H1 (cell line): ENCODE results near the gene PRR22. TPM values are rescaled to one million over a fixed set of nuclear protein-coding genes. Genes with fewer than 3 reads are reported as not detected.

ENCODE experiments used
- CTCF ChIA-PET: fragments of 300-600 bp; sonication (Branson Sonifier 250); formaldehyde crosslinking; loops from one replicate; lab custom pipeline; 2021; ENCODE audit not compliant: partially characterized antibody; lab: Charles Lee
- POLR2A ChIA-PET: fragments of 300-600 bp; sonication (Branson Sonifier 250); formaldehyde crosslinking; loops from one replicate; lab custom pipeline; 2021; ENCODE audit warnings: inconsistent platforms; ENCODE audit not compliant: partially characterized antibody; lab: Charles Lee
- DNase-seq, 2 experiments: peaks; one replicate each; pipeline versions ENCODE4 v3.0.0 to v3.0.0-alpha.2; 2010 to 2022; ENCODE audit warnings: low spot score in 2 of 2, low read depth in 1 of 2, mixed read lengths in 1 of 2
- FAIRE-seq: peaks from 2 replicates; lab custom pipeline; 2011; peaks lifted over from hg19 to GRCh38; lab: Jason Lieb, UNC
- H2AFZ ChIP-seq: 2 replicates; pipeline ENCODE4 v1.8.1; 2012; ENCODE audit warnings: low read length, inconsistent platforms
- H2AK5ac ChIP-seq: 2 replicates; pipeline ENCODE4 v1.6.1; 2013; ENCODE audit warnings: low read depth, low read length
- H2BK120ac ChIP-seq: replicated peaks from 2 replicates; pipeline ENCODE3; 2013; ENCODE audit warnings: low read depth, low read length, inconsistent platforms
- H2BK12ac ChIP-seq: 2 replicates; pipeline ENCODE4 v1.6.1; 2013; ENCODE audit warnings: low read depth, low read length
- H2BK15ac ChIP-seq: 2 replicates; pipeline ENCODE4 v1.6.1; 2013; ENCODE audit warnings: low read length
- H2BK20ac ChIP-seq: 2 replicates; pipeline ENCODE4 v1.6.1; 2013; ENCODE audit warnings: low read length
- H2BK5ac ChIP-seq: 2 replicates; pipeline ENCODE4 v1.6.1; 2013; ENCODE audit warnings: low read depth, low read length
- H3K14ac ChIP-seq: 2 replicates; pipeline ENCODE4 v1.6.1; 2013; ENCODE audit warnings: inconsistent platforms; ENCODE audit not compliant: insufficient read length
- H3K18ac ChIP-seq: 2 replicates; pipeline ENCODE4 v1.6.1; 2013; ENCODE audit warnings: low read length; ENCODE audit errors: extremely low read depth
- H3K23ac ChIP-seq: 2 replicates; pipeline ENCODE4 v1.6.1; 2013; ENCODE audit warnings: inconsistent platforms; ENCODE audit not compliant: insufficient read length
- H3K23me2 ChIP-seq: 2 replicates; pipeline ENCODE4 v1.6.1; 2013; ENCODE audit warnings: low read depth, low read length
- H3K27ac ChIP-seq: 2 replicates; pipeline ENCODE4 v1.6.1; 2011; ENCODE audit warnings: low read depth, low read length, inconsistent platforms
- H3K27me3 ChIP-seq, 4 experiments: replicated peaks in 1 of 4; 1 replicate in 1 of 4; 2 replicates in 3 of 4; pipeline versions ENCODE4 v1.6.1 to v1.8.1; 2011 to 2013; ENCODE audit warnings: low read length in 3 of 4, mild to moderate bottlenecking in 3 of 4, inconsistent platforms in 2 of 4, mixed read lengths in 2 of 4, moderate library complexity in 1 of 4; ENCODE audit not compliant: control insufficient read depth in 3 of 4, insufficient read depth in 3 of 4; ENCODE audit errors: extremely low read depth in 1 of 4
- H3K36me3 ChIP-seq, 4 experiments: 2 replicates each; pipeline versions ENCODE4 v1.6.1 to v1.8.1; 2011 to 2013; ENCODE audit warnings: mild to moderate bottlenecking in 4 of 4, low read length in 3 of 4, moderate library complexity in 2 of 4, control low read depth in 1 of 4, inconsistent platforms in 1 of 4; ENCODE audit not compliant: insufficient read depth in 4 of 4, control insufficient read depth in 2 of 4
- H3K4ac ChIP-seq: replicated peaks from 2 replicates; pipeline ENCODE3; 2013; ENCODE audit warnings: low read length, low read depth, mixed read lengths, inconsistent platforms; ENCODE audit not compliant: insufficient read length
- H3K4me1 ChIP-seq, 4 experiments: replicated peaks in 1 of 4; 1 replicate in 1 of 4; 2 replicates in 3 of 4; pipeline versions ENCODE4 v1.6.1 to v1.8.1; 2011 to 2013; ENCODE audit warnings: low read length in 3 of 4, inconsistent platforms in 2 of 4, mixed read lengths in 1 of 4; ENCODE audit not compliant: insufficient read depth in 4 of 4, control insufficient read depth in 3 of 4
- H3K4me2 ChIP-seq, 2 experiments: 2 replicates each; pipeline versions ENCODE4 v1.6.1 to v1.8.1; 2011 to 2013; ENCODE audit warnings: low read depth in 2 of 2, low read length in 2 of 2, control low read depth in 1 of 2, inconsistent platforms in 1 of 2, mild to moderate bottlenecking in 1 of 2; ENCODE audit not compliant: insufficient read depth in 1 of 2
- H3K4me3 ChIP-seq, 4 experiments: fragments of 200-600, 300-600 bp in 1 of 4; sonication (generic), shearing (Covaris generic), sonication (Bioruptor Twin) in 1 of 4; 2 replicates each; pipeline versions ENCODE4 v1.5.1 to v1.8.1; 2011 to 2016; ENCODE audit warnings: low read length in 4 of 4, low read depth in 3 of 4, control low read depth in 2 of 4, inconsistent platforms in 2 of 4, mild to moderate bottlenecking in 2 of 4, mixed read lengths in 1 of 4, moderate library complexity in 1 of 4; ENCODE audit not compliant: insufficient read depth in 2 of 4; ENCODE audit errors: extremely low read depth in 1 of 4
- H3K56ac ChIP-seq: replicated peaks from 2 replicates; pipeline ENCODE3; 2013; ENCODE audit warnings: low read depth, mild to moderate bottlenecking, mixed read lengths, low read length, inconsistent platforms; ENCODE audit not compliant: insufficient read length
- H3K79me1 ChIP-seq: 2 replicates; pipeline ENCODE4 v1.6.1; 2013; ENCODE audit warnings: low read depth, low read length, control low read depth
- H3K79me2 ChIP-seq, 2 experiments: 2 replicates each; pipeline versions ENCODE4 v1.6.1 to v1.8.1; 2012 to 2013; ENCODE audit warnings: low read length in 2 of 2, mild to moderate bottlenecking in 2 of 2, inconsistent platforms in 1 of 2; ENCODE audit not compliant: insufficient read depth in 2 of 2, control insufficient read depth in 1 of 2
- H3K9ac ChIP-seq, 4 experiments: replicated peaks in 1 of 4; 1 replicate in 1 of 4; 2 replicates in 3 of 4; pipeline versions ENCODE4 v1.6.1 to v1.8.1; 2011 to 2013; ENCODE audit warnings: low read depth in 3 of 4, low read length in 3 of 4, control low read depth in 2 of 4, mild to moderate bottlenecking in 2 of 4, moderate library complexity in 2 of 4, inconsistent platforms in 1 of 4; ENCODE audit errors: extremely low read depth in 1 of 4
- H3K9me3 ChIP-seq, 2 experiments: 2 replicates each; pipeline versions ENCODE4 v1.6.1 to v1.8.1; 2012 to 2013; ENCODE audit warnings: mild to moderate bottlenecking in 2 of 2, moderate library complexity in 2 of 2, control low read depth in 1 of 2, inconsistent platforms in 1 of 2, low read depth in 1 of 2, low read length in 1 of 2, mixed read lengths in 1 of 2; ENCODE audit not compliant: insufficient read depth in 2 of 2
- H4K20me1 ChIP-seq, 2 experiments: replicated peaks in 1 of 2; 2 replicates each; pipeline versions ENCODE3 to v1.8.1; 2011 to 2013; ENCODE audit warnings: inconsistent platforms in 2 of 2, low read length in 2 of 2, mild to moderate bottlenecking in 1 of 2; ENCODE audit not compliant: insufficient read depth in 2 of 2, control insufficient read depth in 1 of 2
- H4K5ac ChIP-seq: 2 replicates; pipeline ENCODE4 v1.6.1; 2013; ENCODE audit warnings: low read length, low read depth, mixed read lengths, inconsistent platforms; ENCODE audit not compliant: insufficient read length
- H4K8ac ChIP-seq: 2 replicates; pipeline ENCODE4 v1.8.0; 2013; ENCODE audit warnings: mild to moderate bottlenecking, moderate library complexity, low read length, inconsistent platforms; ENCODE audit not compliant: insufficient read depth; ENCODE audit errors: extremely low read depth
- H4K91ac ChIP-seq: replicated peaks from 2 replicates; pipeline ENCODE3; 2013; ENCODE audit warnings: low read length, mixed read lengths, inconsistent platforms; ENCODE audit not compliant: insufficient read length
- ATF2 ChIP-seq: IDR thresholded peaks from 2 replicates; pipeline ENCODE4 v1.6.1; 2012; ENCODE audit warnings: low read length, inconsistent platforms
- EZH2 ChIP-seq: fragments of 200-600 bp; sonication (generic); IDR thresholded peaks from 2 replicates; pipeline ENCODE4 v1.7.1; 2012; ENCODE audit warnings: low read depth, mild to moderate bottlenecking, moderate library complexity, low read length, inconsistent platforms; ENCODE audit not compliant: severe bottlenecking
- GTF2F1 ChIP-seq: IDR thresholded peaks from 2 replicates; pipeline ENCODE4 v1.6.1; 2012; ENCODE audit warnings: low read depth, low read length, improper control_type of control experiment, borderline replicate concordance
- HDAC2 ChIP-seq, 2 experiments: fragments of 300-600 bp in 1 of 2; sonication (generic) in 1 of 2; IDR thresholded peaks; 2 replicates each; pipeline ENCODE4 v1.6.1; 2011 to 2012; ENCODE audit warnings: low read depth in 2 of 2, low read length in 2 of 2, mild to moderate bottlenecking in 2 of 2, moderate library complexity in 2 of 2, borderline replicate concordance in 1 of 2, inconsistent platforms in 1 of 2
- NANOG ChIP-seq: IDR thresholded peaks from 2 replicates; pipeline ENCODE4 v1.6.1; 2011; ENCODE audit warnings: low read length, low read depth, mild to moderate bottlenecking, inconsistent platforms; ENCODE audit not compliant: insufficient read depth, poor library complexity, severe bottlenecking
- POLR2A ChIP-seq, 2 experiments: IDR thresholded peaks; 1 replicate in 1 of 2; 2 replicates in 1 of 2; pipeline ENCODE4 v1.6.1; 2011; ENCODE audit warnings: low read depth in 2 of 2, low read length in 2 of 2, mild to moderate bottlenecking in 2 of 2; ENCODE audit errors: control extremely low read depth in 1 of 2
- SRF ChIP-seq: IDR thresholded peaks from 2 replicates; pipeline ENCODE4 v1.6.1; 2011; ENCODE audit warnings: mild to moderate bottlenecking, low read depth, low read length, moderate library complexity
- SUZ12 ChIP-seq: fragments of 200-600 bp; sonication (generic); IDR thresholded peaks from 2 replicates; pipeline ENCODE4 v1.6.1; 2012; ENCODE audit warnings: mild to moderate bottlenecking, inconsistent platforms, low read length, moderate library complexity, mixed read lengths
- WGBS, 2 experiments: shearing (Covaris generic) in 1 of 2; methylation state at CpG; one replicate each; pipeline versions ENCODE4 v1.1.6 to v1.1.7; 2013 to 2015; ENCODE audit warnings: low lambda C conversion rate in 2 of 2, mixed read lengths in 2 of 2, inconsistent platforms in 1 of 2, low coverage in 1 of 2, missing lambda C conversion rate in 1 of 2; ENCODE audit not compliant: insufficient replicate concordance in 2 of 2, insufficient coverage in 1 of 2, insufficient read length in 1 of 2; ENCODE audit errors: extremely low coverage in 1 of 2, missing lambda C conversion rate in 1 of 2; 5-methylcytosine and 5-hydroxymethylcytosine counted together
- polyA plus RNA-seq, 7 experiments: library from polyadenylated mRNA; depleted of rRNA in 3 of 7; stranded (reverse) in 5 of 7; unstranded in 2 of 7; fragments of >200 nt in 5 of 7; fragments of 200-250 nt in 2 of 7; gene quantifications; 1 replicate in 5 of 7; 2 replicates in 1 of 7; 4 replicates in 1 of 7; pipeline versions ENCODE4 v1.2.1 to v1.2.3, GENCODE V29; 2011 to 2013; ENCODE audit warnings: missing spikeins in 2 of 7, mixed read lengths in 2 of 7
- total RNA-seq: library from RNA; stranded (reverse); fragmentation: NEBNext Ultra II Directional; extraction: Animal tissue kit (Norgen Biotek cat#: 25700); gene quantifications from 2 replicates; pipeline ENCODE4 v1.2.1, GENCODE V29; 2021

The PRR22 gene
- total and polyA plus RNA-seq, 2 of the 8 experiments (the other 6 are each of a cell fraction or from before 2014, with no cell fraction given): 1.9 to 2.1 TPM

GRCh38 chr19:5803752-5804515 lies 19.4 kb upstream of the PRR22 start:
- no peak overlapping the region for H3K56ac ChIP-seq
- H3K9me3 ChIP-seq: no peaks in the 10 kb centered on the region
- ChIA-PET CTCF (interaction anchor here (0.5 to 2.4 kb wide), 62 partner anchors 9 to 245 kb away, joined by 3 to 58 read pairs (median 5); partner anchors contain the start of genes CAPS, CATSPERD, DUS3L and LONP1), POLR2A (interaction anchor here (0.7 to 3.4 kb wide), 15 partner anchors 9 to 171 kb away, joined by 3 to 35 read pairs (median 5); partner anchors contain the start of genes CATSPERD, DUS3L, LONP1 and NDUFA11)
- peaks cover 0 to 6% of the 10 kb centered on the region in 2 experiments for H4K20me1 ChIP-seq
- peak overlapping the region; percentile 57 for H4K5ac ChIP-seq
- peaks cover 0 to 18% (median 10%) of the 10 kb centered on the region in 4 experiments; a peak in 5 of 7 replicates for H3K4me1 ChIP-seq
- H4K8ac ChIP-seq: peak overlapping the region; percentile 77
- H3K4me3 ChIP-seq: peak overlapping the region; percentile 2 to 57 (median 15); a peak in 6 of 8 replicates
- peaks cover 2 to 16% (median 8%) of the 10 kb centered on the region in 4 experiments; a peak in 6 of 7 replicates for H3K27me3 ChIP-seq
- no peak overlapping the region for H3K27ac ChIP-seq
- FAIRE-seq (no peak), DNase-seq (peak; percentile 88 to 100)
- H3K23ac ChIP-seq: no peak overlapping the region
- H2BK12ac ChIP-seq: peak overlapping the region; percentile 86; the same call in 1 of the 2 replicates
- peak overlapping the region; percentile 95 for H4K91ac ChIP-seq
- peak overlapping the region; percentile 12 for H2BK120ac ChIP-seq
- peaks cover 4% of the 10 kb centered on the region; the same call in 1 of the 2 replicates for H3K79me1 ChIP-seq
- peak overlapping the region; percentile 51 to 68; a peak in 3 of 4 replicates for H3K4me2 ChIP-seq
- H2BK5ac ChIP-seq: peak overlapping the region; percentile 19; the same call in 1 of the 2 replicates
- 8% methylated on average over 30 of the region's 54 CpGs; no CpG with 5 or more reads in 1 of the 2 experiments for WGBS, 2 experiments
- H2AK5ac ChIP-seq: no peak overlapping the region
- peak overlapping the region; percentile 92 for H2BK15ac ChIP-seq
- peaks cover 7% of the 10 kb centered on the region for H3K23me2 ChIP-seq
- H3K18ac ChIP-seq: peak overlapping the region; percentile 55
- peak overlapping the region; percentile 74 for H3K4ac ChIP-seq
- H3K36me3 ChIP-seq: no peaks in the 10 kb centered on the region
- H3K14ac ChIP-seq: no peak overlapping the region
- no peaks in the 10 kb centered on the region; a peak in 1 of 4 replicates for H3K79me2 ChIP-seq
- peak overlapping the region; percentile 93; the same call in 1 of the 2 replicates for H2BK20ac ChIP-seq
- no peak overlapping the region; a peak in 1 of 7 replicates for H3K9ac ChIP-seq
- H2AFZ ChIP-seq: peak overlapping the region; percentile 69
- TF ChIP-seq ATF2: no peak; the same call in 1 of the 2 replicates
- 0 out of 2 replicates have a peak, but pooled peaks have one; percentile 37 for TF ChIP-seq SRF
- TF ChIP-seq EZH2: no peak
- TF ChIP-seq GTF2F1: no peak
- peak; percentile 17 for TF ChIP-seq NANOG
- TF ChIP-seq SUZ12: no peak
- TF ChIP-seq POLR2A (IDR thresholded peaks at IDR 0.05; ENCODE audit: control extremely low read depth in 1 of 2, low read depth in 2 of 2, low read length in 2 of 2): no peak
- peak; percentile 23 to 69; a peak in 1 of 4 replicates for TF ChIP-seq HDAC2 (IDR thresholded peaks at IDR 0.05; ENCODE audit: borderline replicate concordance in 1 of 2, low read depth in 2 of 2, low read length in 2 of 2)
